AG09319 (cell line): ENCODE results near the gene PHF19.
A peak's percentile ranks its signal among the peaks of the same experiment; 100 is the strongest.

Experiments used
- DNase-seq: peaks from one replicate; pipeline ENCODE4 v3.0.0-alpha.2; 2010; ENCODE audit warnings: low read depth; ENCODE audit errors: extremely low read depth
- CTCF ChIP-seq: IDR thresholded peaks from 2 replicates; pipeline ENCODE4 v1.5.1; 2011; ENCODE audit warnings: low read depth, mild to moderate bottlenecking, inconsistent platforms, low read length, moderate library complexity

Gene PHF19

GRCh38 chr9:120845255-120845654 is 31.7 kb downstream of the PHF19 start:
- TF ChIP-seq CTCF: no peak
- DNase-seq: no peak

DNA sequence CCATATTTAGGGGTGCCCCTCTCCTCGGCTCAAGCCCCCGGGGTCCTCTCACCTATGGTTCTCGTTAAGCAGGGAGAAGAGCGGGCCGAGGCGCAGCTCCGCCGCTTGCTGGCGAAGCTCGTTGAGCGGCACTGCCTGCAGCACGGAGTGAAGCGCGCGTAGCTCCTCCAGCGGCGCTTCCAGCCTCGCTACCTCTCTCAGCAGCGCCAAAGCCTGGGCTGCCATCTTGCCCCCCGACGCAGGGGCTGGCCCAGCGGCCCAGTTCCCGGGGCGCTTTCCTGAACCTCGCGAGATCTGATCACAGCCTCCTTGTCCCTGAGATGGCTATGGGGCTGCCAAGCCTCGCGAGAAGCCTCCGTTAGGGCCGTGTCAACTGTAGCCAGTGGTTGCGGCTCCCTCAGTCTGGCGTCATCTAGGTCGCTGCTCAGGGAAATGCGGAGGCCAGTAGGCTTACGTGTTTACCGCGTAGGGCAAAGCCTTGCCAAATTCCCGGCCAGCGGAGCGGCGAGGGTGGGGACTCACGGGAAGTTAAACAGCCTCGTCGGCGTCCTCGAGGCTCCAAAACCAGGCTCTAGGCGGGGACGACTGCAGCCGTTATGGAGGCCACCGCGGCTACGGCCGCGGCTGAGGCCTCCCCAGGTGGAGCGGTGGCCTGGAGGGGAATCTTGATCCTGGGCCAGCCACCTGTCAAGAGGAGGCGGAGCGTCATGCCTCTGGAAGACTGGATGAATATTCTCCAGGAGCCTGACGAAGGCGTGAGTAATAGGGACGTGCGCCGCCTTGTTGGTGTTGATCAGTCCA is 34.1 kb downstream of the PHF19 start, which contains the start of gene PSMD5:
Gene PSMD5 (minus strand): TSS at position 238 of the 801 bp plus-strand sequence. CDS start 13 bp downstream, at position 225.
- DNase-seq: peak; percentile 97
- TF ChIP-seq CTCF: no peak; the same call in 1 of the 2 replicates

DNA sequence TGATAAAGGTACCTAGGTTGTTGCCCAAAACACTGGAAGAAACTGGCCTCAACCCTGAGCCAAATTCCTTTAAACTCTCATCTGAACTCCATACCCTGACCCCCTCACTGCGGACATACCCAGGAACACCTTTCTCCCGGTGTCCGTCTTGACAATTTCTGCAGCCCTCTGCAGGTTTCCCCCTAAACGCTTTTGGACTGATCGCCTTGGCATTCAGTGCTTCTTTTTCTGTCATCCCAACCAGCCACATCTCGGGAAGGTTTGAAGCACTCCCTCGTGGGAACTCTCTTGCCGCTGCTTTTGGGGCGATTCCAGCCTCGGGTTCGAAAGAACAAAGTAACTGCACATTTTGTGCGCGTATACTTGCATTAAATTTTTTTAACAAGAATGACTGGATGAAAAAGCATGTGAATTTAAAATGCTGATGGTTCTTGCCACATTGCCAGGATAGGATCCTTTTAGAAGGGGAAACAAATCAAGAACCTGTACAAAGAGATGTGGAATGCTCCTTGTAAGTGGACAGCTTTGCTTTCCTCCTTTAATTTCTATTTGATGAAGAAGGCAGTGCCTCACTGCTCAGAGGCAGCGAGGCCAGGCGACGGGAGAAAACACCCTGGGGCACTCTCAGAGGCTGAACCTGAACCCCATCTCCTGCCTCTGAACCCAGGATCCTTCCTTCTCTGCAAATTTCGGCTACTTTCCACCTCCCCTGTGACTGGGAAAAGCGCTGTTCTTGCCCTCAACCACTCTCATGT is 34.9 kb downstream of the PHF19 start:
- no peak for TF ChIP-seq CTCF
- DNase-seq: no peak

- no peak for TF ChIP-seq CTCF
- DNase-seq: no peak
These were observed 37.8 kb downstream of the PHF19 start for GRCh38 chr9:120839146-120839545.

- no peak for DNase-seq
- no peak for TF ChIP-seq CTCF
These were observed 39.1 kb downstream of the PHF19 start for GRCh38 chr9:120837921-120838320.

- no peak for DNase-seq
- no peak for TF ChIP-seq CTCF
These were observed 43.7 kb downstream of the PHF19 start for GRCh38 chr9:120833325-120833724.

DNA sequence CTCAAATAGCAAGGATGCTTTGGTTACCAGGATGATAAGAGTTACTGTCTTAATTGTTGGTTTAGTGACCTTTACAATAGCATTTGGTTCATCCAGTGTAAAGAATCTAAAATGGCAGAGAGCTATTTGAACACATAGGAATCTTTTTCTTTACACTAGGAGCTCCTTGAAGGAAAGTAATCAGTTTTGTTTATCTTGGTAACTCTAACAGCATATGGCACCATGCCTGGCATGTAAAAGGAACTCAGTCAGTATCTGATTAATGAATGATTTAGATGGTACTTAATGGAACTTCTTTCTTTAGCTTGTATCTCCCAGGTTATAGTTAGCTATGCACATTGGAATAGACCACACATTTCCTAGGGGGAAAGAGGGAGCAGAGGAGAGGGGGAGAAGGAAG is 44.2 kb downstream of the PHF19 start:
- TF ChIP-seq CTCF: no peak
- DNase-seq: no peak
